HL-60 (cell line): ENCODE measurements around the gene CEND1.
A peak's percentile ranks its signal among the peaks of the same experiment; 100 is the strongest.

Source experiments
- DNase-seq, 2 experiments: peaks; one replicate each; pipeline ENCODE4 v3.0.0-alpha.2; 2010 to 2020; ENCODE audit warnings: low read depth in 1 of 2, low spot score in 1 of 2
- H3K27ac ChIP-seq: fragments of 250-450 bp; sonication (Bioruptor Pico); replicated peaks from 2 replicates; pipeline ENCODE4 v1.5.1; 2020; ENCODE audit warnings: mild to moderate bottlenecking, moderate library complexity
- H3K27me3 ChIP-seq: fragments of 250-450 bp; sonication (Bioruptor Pico); 2 replicates; pipeline ENCODE4 v1.5.1; 2021; ENCODE audit warnings: mild to moderate bottlenecking, moderate library complexity; ENCODE audit not compliant: insufficient read depth, poor library complexity, severe bottlenecking
- H3K4me3 ChIP-seq: replicated peaks from 2 replicates; pipeline ENCODE4 v1.5.1; 2011; ENCODE audit warnings: mild to moderate bottlenecking, control low read depth, low read length; ENCODE audit not compliant: insufficient read depth
- GABPA ChIP-seq: IDR thresholded peaks from 2 replicates; pipeline ENCODE4 v1.6.1; 2012; ENCODE audit warnings: low read depth
- POLR2AphosphoS5 ChIP-seq: IDR thresholded peaks from 2 replicates; pipeline ENCODE4 v1.6.1; 2012; ENCODE audit warnings: low read depth
- REST ChIP-seq: IDR thresholded peaks from 2 replicates; pipeline ENCODE4 v1.6.1; 2012; ENCODE audit warnings: low read depth; ENCODE audit not compliant: insufficient replicate concordance
- SPI1 ChIP-seq: IDR thresholded peaks from 2 replicates; pipeline ENCODE4 v1.6.1; 2012; ENCODE audit warnings: low read depth, mild to moderate bottlenecking, borderline replicate concordance
- TF ChIP-seq, protein P1 (sequence below): IDR thresholded peaks from one replicate; pipeline ENCODE4 v1.5.1; 2011; ENCODE audit warnings: low read length, control low read depth, inconsistent platforms; ENCODE audit not compliant: insufficient read depth

CEND1 gene

GRCh38 chr11:801097-801780, 11.3 kb upstream of the CEND1 start:
- DNase-seq = no peak
- Histone ChIP-seq H3K27me3 (no peaks in the 10 kb centered on the region), H3K27ac (no peak overlapping the region), H3K4me3 (no peak overlapping the region)
- TF ChIP-seq POLR2AphosphoS5 (no peak), SPI1 (no peak), GABPA (no peak), REST (no peak)
- TF ChIP-seq, protein P1, sequence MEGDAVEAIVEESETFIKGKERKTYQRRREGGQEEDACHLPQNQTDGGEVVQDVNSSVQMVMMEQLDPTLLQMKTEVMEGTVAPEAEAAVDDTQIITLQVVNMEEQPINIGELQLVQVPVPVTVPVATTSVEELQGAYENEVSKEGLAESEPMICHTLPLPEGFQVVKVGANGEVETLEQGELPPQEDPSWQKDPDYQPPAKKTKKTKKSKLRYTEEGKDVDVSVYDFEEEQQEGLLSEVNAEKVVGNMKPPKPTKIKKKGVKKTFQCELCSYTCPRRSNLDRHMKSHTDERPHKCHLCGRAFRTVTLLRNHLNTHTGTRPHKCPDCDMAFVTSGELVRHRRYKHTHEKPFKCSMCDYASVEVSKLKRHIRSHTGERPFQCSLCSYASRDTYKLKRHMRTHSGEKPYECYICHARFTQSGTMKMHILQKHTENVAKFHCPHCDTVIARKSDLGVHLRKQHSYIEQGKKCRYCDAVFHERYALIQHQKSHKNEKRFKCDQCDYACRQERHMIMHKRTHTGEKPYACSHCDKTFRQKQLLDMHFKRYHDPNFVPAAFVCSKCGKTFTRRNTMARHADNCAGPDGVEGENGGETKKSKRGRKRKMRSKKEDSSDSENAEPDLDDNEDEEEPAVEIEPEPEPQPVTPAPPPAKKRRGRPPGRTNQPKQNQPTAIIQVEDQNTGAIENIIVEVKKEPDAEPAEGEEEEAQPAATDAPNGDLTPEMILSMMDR = no peak

DNA sequence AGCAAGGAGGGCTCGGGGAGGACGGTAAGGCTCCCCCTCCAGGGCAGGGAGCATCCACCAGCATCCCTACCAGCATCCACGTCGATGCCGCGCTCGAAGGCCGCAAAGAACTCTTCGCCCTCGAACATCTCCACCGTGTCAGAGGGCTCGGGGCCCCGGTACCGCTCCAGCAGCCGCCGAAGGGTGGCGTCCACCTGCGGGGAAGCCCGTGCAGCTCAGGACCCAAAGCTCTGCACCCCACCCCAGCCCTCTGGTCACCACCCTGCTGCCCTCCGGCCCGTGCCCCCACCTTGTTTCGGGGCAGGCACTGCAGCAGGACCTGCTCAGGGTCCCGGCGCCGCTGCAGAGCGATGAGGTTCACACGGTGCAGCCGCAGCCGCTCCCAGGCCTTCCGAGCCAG, 10.6 kb upstream of the CEND1 start:
- no peak for DNase-seq
- Histone ChIP-seq H3K27ac (no peak overlapping the region), H3K4me3 (no peak overlapping the region), H3K27me3 (no peaks in the 10 kb centered on the region)
- TF ChIP-seq, protein P1 = no peak
- TF ChIP-seq SPI1 = no peak
- no peak for TF ChIP-seq REST
- TF ChIP-seq POLR2AphosphoS5 = no peak
- no peak for TF ChIP-seq GABPA

- no peak for DNase-seq
- Histone ChIP-seq H3K27ac (no peak overlapping the region), H3K27me3 (no peaks in the 10 kb centered on the region), H3K4me3 (no peak overlapping the region)
- TF ChIP-seq POLR2AphosphoS5 (no peak), SPI1 (no peak)
These were observed 9.9 kb upstream of the CEND1 start for GRCh38 chr11:799641-800316.

DNA sequence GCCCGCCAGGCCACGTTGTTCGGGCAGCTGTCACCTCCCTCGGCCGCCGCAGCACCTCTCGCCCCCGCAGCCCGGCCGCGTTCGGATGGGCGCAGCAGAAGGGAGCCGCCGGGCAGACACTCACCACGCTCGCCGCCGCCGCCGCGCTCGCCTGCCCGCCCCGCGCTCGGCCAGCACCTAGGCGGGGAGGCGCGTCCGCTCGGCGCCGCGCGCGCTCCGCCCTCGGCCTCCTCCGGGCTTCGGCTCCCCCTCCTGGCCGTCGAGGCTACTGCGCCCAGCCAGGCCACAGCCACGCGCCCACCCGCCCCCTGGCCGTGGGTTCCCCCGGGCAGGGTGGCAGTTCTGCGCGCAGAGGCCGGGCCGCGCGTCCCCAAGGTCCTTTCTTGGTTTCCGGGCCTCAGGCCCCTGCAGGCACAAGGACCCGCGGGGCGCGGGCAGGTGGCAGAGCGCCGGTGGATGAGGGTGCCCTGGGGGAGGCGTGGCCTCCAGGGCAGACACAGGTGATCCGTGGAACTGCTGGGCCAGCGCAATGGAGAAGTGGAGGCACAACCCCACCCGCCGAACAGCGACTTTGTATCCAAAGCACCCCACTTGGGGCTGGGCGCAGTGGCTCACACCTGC, 8.3 kb upstream of the CEND1 start, which contains the start of gene SLC25A22:
TSS of gene SLC25A22 (minus strand) at position 189 of the 621 bp plus-strand sequence. CDS start 3,275 bp downstream, outside the sequence.
- Histone ChIP-seq H3K27me3 (no peaks in the 10 kb centered on the region), H3K27ac (peak within 1 kb of the TSS; percentile 78)

More for the DNA sequence above, 8.3 kb upstream of the CEND1 start, which contains the start of gene SLC25A22:
- TF ChIP-seq REST (no peak), GABPA (no peak), POLR2AphosphoS5 (no peak), SPI1 (no peak)
- TF ChIP-seq, protein P1 = peak; percentile 30
- DNase-seq = peak in 1 of 2 experiments; percentile 78
- H3K4me3 ChIP-seq = peak within 1 kb of the TSS; percentile 69
